A549 (cell line): Measurements from ENCODE around the gene CLTCL1.

Experiments
- BHLHE40 ChIP-seq: IDR thresholded peaks from 2 replicates; pipeline ENCODE4 v1.6.1; 2012; ENCODE audit warnings: low read depth, low read length, inconsistent platforms
- CBX2 ChIP-seq: fragments of 200-600 bp; sonication (generic); IDR thresholded peaks from 2 replicates; pipeline ENCODE4 v1.6.1; 2016; ENCODE audit warnings: low read depth, mild to moderate bottlenecking, borderline replicate concordance
- CHD2 ChIP-seq: fragments of 150-350 bp; IDR thresholded peaks from 2 replicates; pipeline ENCODE4 v1.6.1; 2014; ENCODE audit warnings: low read length; ENCODE audit not compliant: partially characterized antibody
- EP300 ChIP-seq, 2 experiments: fragments of >200 bp; sonication (Bioruptor Twin); formaldehyde crosslinking; IDR thresholded peaks; 2 replicates in 1 of 2; 3 replicates in 1 of 2; pipeline ENCODE4 v1.6.1; 2016 to 2017
- ESRRA ChIP-seq: fragments of 150-350 bp; IDR thresholded peaks from 2 replicates; pipeline ENCODE4 v1.6.1; 2014; ENCODE audit warnings: mild to moderate bottlenecking, low read length, borderline replicate concordance
- HOXA7 ChIP-seq: fragments of 250-450 bp; sonication (Bioruptor Pico); IDR thresholded peaks from 2 replicates; pipeline ENCODE4 v1.5.0; 2020; ENCODE audit warnings: mild to moderate bottlenecking, moderate library complexity
- HOXB13 ChIP-seq: fragments of 250-450 bp; sonication (Bioruptor Pico); IDR thresholded peaks from 2 replicates; pipeline ENCODE4 v1.5.0; 2020; ENCODE audit warnings: low read depth, mild to moderate bottlenecking, moderate library complexity
- MAZ ChIP-seq: fragments of 150-350 bp; IDR thresholded peaks from 2 replicates; pipeline ENCODE4 v1.6.1; 2014; ENCODE audit warnings: antibody characterized with exemption, low read depth, low read length, borderline replicate concordance
- MYC ChIP-seq: IDR thresholded peaks from 2 replicates; pipeline ENCODE4 v1.6.1; 2012; ENCODE audit warnings: mild to moderate bottlenecking, inconsistent platforms, low read length, improper control_type of control experiment, borderline replicate concordance
- RAD21 ChIP-seq, 2 experiments: fragments of >200 bp in 1 of 2; sonication (Bioruptor Twin) in 1 of 2; formaldehyde crosslinking in 1 of 2; IDR thresholded peaks in 1 of 2; conservative IDR thresholded peaks in 1 of 2; 2 replicates in 1 of 2; 3 replicates in 1 of 2; pipeline ENCODE4 v1.6.1; 2012 to 2018; ENCODE audit warnings: inconsistent platforms in 1 of 2
- ZSCAN20 ChIP-seq: fragments of 250-450 bp; sonication (Bioruptor Pico); IDR thresholded peaks from 2 replicates; pipeline ENCODE4 v1.8.0; 2022; ENCODE audit warnings: mild to moderate bottlenecking, moderate library complexity
- TF ChIP-seq, protein P1 (sequence below): fragments of >200 bp; sonication (Bioruptor Twin); formaldehyde crosslinking; IDR thresholded peaks from 3 replicates; pipeline ENCODE4 v1.5.1; 2016
- TF ChIP-seq, protein P2 (sequence below): fragments of 450-650 bp; IDR thresholded peaks from 2 replicates; pipeline ENCODE4 v1.6.1; 2014; ENCODE audit warnings: antibody characterized with exemption
- TF ChIP-seq, protein P3 (sequence below): fragments of 200-600 bp; sonication (generic); IDR thresholded peaks from 2 replicates; pipeline ENCODE4 v1.6.1; 2016; ENCODE audit warnings: antibody characterized with exemption, mild to moderate bottlenecking, moderate library complexity

- TF ChIP-seq, protein P1, sequence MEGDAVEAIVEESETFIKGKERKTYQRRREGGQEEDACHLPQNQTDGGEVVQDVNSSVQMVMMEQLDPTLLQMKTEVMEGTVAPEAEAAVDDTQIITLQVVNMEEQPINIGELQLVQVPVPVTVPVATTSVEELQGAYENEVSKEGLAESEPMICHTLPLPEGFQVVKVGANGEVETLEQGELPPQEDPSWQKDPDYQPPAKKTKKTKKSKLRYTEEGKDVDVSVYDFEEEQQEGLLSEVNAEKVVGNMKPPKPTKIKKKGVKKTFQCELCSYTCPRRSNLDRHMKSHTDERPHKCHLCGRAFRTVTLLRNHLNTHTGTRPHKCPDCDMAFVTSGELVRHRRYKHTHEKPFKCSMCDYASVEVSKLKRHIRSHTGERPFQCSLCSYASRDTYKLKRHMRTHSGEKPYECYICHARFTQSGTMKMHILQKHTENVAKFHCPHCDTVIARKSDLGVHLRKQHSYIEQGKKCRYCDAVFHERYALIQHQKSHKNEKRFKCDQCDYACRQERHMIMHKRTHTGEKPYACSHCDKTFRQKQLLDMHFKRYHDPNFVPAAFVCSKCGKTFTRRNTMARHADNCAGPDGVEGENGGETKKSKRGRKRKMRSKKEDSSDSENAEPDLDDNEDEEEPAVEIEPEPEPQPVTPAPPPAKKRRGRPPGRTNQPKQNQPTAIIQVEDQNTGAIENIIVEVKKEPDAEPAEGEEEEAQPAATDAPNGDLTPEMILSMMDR = no peak
- TF ChIP-seq EP300 (IDR thresholded peaks at IDR 0.05) (no peak), HOXB13 (no peak), MYC (no peak), MAZ (no peak), CBX2 (no peak), RAD21 (conservative IDR thresholded peaks at IDR 0.05 in 1 of 2, IDR thresholded peaks at IDR 0.05 in 1 of 2) (no peak), HOXA7 (CRISPR knock-in tag) (no peak), ESRRA (no peak), ZSCAN20 (CRISPR knock-in tag) (no peak), BHLHE40 (no peak), CHD2 (no peak)
- TF ChIP-seq, protein P2, sequence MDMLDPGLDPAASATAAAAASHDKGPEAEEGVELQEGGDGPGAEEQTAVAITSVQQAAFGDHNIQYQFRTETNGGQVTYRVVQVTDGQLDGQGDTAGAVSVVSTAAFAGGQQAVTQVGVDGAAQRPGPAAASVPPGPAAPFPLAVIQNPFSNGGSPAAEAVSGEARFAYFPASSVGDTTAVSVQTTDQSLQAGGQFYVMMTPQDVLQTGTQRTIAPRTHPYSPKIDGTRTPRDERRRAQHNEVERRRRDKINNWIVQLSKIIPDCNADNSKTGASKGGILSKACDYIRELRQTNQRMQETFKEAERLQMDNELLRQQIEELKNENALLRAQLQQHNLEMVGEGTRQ = no peak
- TF ChIP-seq, protein P3, sequence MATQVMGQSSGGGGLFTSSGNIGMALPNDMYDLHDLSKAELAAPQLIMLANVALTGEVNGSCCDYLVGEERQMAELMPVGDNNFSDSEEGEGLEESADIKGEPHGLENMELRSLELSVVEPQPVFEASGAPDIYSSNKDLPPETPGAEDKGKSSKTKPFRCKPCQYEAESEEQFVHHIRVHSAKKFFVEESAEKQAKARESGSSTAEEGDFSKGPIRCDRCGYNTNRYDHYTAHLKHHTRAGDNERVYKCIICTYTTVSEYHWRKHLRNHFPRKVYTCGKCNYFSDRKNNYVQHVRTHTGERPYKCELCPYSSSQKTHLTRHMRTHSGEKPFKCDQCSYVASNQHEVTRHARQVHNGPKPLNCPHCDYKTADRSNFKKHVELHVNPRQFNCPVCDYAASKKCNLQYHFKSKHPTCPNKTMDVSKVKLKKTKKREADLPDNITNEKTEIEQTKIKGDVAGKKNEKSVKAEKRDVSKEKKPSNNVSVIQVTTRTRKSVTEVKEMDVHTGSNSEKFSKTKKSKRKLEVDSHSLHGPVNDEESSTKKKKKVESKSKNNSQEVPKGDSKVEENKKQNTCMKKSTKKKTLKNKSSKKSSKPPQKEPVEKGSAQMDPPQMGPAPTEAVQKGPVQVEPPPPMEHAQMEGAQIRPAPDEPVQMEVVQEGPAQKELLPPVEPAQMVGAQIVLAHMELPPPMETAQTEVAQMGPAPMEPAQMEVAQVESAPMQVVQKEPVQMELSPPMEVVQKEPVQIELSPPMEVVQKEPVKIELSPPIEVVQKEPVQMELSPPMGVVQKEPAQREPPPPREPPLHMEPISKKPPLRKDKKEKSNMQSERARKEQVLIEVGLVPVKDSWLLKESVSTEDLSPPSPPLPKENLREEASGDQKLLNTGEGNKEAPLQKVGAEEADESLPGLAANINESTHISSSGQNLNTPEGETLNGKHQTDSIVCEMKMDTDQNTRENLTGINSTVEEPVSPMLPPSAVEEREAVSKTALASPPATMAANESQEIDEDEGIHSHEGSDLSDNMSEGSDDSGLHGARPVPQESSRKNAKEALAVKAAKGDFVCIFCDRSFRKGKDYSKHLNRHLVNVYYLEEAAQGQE = no peak
Observed at GRCh38 chr22:19260194-19260593, 31.3 kb downstream of the CLTCL1 start.
